NCI-H2029 treated with DMSO at 0.1 percent for 48 hours (cell line): ENCODE results near the gene VPS39.
A peak's percentile ranks its signal among the peaks of the same experiment; 100 is the strongest.

Experiments used
- DNase-seq: peaks from one replicate; lab custom pipeline; 2025; lab: John Stamatoyannopoulos, UW

VPS39 gene

GRCh38 chr15:42128476-42128875, 79.6 kb downstream of the VPS39 start:
- no peak for DNase-seq

- DNase-seq: no peak
Measured at GRCh38 chr15:42123546-42123945, 84.6 kb downstream of the VPS39 start.

- no peak for DNase-seq
Measured at GRCh38 chr15:42121682-42122081, 86.4 kb downstream of the VPS39 start.

DNA sequence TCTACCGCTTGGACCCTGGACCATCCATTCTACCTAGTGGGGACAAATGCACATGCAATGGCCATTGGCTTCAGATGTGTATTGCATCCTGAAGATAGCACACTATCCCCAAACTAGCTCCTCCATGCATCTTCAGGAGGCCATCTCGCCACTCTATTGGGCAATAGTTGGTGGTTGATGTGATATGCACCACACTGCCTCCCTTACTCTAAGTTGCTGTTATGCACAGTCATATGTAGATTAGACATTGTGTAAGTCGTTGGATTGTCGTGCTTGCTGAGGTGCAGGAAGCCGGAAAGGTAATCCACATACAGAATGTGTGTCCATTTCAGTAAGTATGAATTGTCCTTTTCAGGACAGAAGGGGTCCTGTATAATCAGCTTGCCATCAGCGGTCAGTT, 87.1 kb downstream of the VPS39 start:
- no peak for DNase-seq

GRCh38 chr15:42120285-42120684, 87.8 kb downstream of the VPS39 start:
- no peak for DNase-seq

GRCh38 chr15:42119446-42119760, 88.7 kb downstream of the VPS39 start:
- no peak for DNase-seq

GRCh38 chr15:42118650-42119445, 89.3 kb downstream of the VPS39 start:
- DNase-seq: peak; percentile 31

- no peak for DNase-seq
Measured at GRCh38 chr15:42111924-42112323, 96.2 kb downstream of the VPS39 start.

DNA sequence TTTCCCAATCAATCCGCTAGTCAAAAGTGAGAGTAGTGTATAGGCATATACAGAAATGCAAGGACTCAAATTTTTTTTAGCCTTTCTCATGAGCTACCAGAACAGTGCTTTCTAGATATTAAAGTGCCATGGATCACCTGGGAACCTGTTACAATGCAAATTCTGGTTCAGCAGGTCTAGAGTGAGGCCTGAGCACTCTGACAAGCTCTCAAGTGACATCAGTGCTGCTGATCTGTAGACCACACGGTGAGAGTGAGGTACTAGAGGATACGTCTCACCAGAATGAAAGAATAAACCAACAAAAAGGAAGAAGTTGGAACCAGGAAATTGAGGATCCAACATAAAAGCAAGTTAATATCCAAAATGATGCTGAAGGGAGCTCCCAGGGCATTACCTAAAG, 97.7 kb downstream of the VPS39 start:
- DNase-seq: peak; percentile 16

DNA sequence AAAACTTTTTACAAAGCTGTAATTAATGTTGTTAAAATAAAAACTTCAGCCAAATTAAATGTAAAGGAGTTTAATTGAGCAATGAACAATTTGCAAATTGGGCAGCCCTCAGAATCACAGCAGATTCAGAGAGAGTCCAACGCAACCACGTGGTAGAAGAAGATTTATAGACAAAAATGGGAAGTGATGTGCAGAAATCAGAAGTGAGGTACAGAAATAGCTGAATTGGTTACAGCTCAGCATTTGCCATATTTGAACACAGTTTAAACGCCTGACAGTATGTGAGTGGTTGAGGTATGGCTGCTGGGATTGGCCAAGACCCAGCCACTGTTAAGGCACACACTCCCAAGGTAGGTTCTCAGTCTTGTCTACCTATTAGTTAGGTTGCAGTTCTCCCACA, 99.3 kb downstream of the VPS39 start:
- no peak for DNase-seq
